PC-9 (cell line): ENCODE data around the gene CHD1L. TPM values are rescaled to one million over a fixed set of nuclear protein-coding genes. Genes with fewer than 3 reads are reported as not detected.
"Not testable (repeated sequence)": the region's sequence is repeated elsewhere in the genome, so short reads cannot be mapped to it uniquely, and the experiment has no call there.

Source experiments
- BruUV-seq: library from RNA; stranded (reverse); fragments of 400-500 nt; replicated peaks from 2 replicates; lab custom pipeline; 2021; lab: Mats Ljungman, UMichigan
- CTCF ChIA-PET: fragments of 300-600 bp; sonication (Branson Sonifier 250); formaldehyde crosslinking; loops from one replicate; lab custom pipeline; 2022; ENCODE audit warnings: antibody characterized with exemption; lab: Charles Lee
- POLR2A ChIA-PET: fragments of 300-600 bp; sonication (Branson Sonifier 250); formaldehyde crosslinking; loops from one replicate; lab custom pipeline; 2022; ENCODE audit warnings: antibody characterized with exemption; ENCODE audit not compliant: unreplicated experiment; lab: Charles Lee
- DNase-seq, 2 experiments: peaks; one replicate each; pipeline versions ENCODE4 v3.0.0 to v3.0.0-alpha.2; 2015 to 2022; ENCODE audit warnings: mixed read lengths in 1 of 2
- H2AFZ ChIP-seq: fragments of 200-600 bp; sonication (generic); 2 replicates; pipeline ENCODE4 v1.8.1; 2017; ENCODE audit warnings: antibody characterized with exemption
- H3F3A ChIP-seq: fragments of 200-600 bp; sonication (generic); 2 replicates; pipeline ENCODE4 v1.8.1; 2017; ENCODE audit warnings: antibody characterized with exemption, mild to moderate bottlenecking, low read depth; ENCODE audit not compliant: insufficient read depth
- H3K27ac ChIP-seq: fragments of 200-600 bp; sonication (generic); 2 replicates; pipeline ENCODE4 v1.6.1; 2016; ENCODE audit warnings: mixed run types
- H3K27me3 ChIP-seq: fragments of 200-600 bp; sonication (generic); 2 replicates; pipeline ENCODE4 v1.6.1; 2016; ENCODE audit warnings: low read depth, mixed run types; ENCODE audit not compliant: insufficient read depth
- H3K36me3 ChIP-seq: fragments of 200-600 bp; sonication (generic); 2 replicates; pipeline ENCODE4 v1.6.1; 2016; ENCODE audit warnings: low read depth, mixed run types
- H3K4me1 ChIP-seq: fragments of 200-600 bp; sonication (generic); replicated peaks from 2 replicates; pipeline ENCODE4 v1.6.1; 2016; ENCODE audit warnings: mixed run types; ENCODE audit not compliant: insufficient read depth
- H3K4me2 ChIP-seq: fragments of 200-600 bp; sonication (generic); 2 replicates; pipeline ENCODE4 v1.6.1; 2017; ENCODE audit warnings: mixed run types
- H3K4me3 ChIP-seq: fragments of 200-600 bp; sonication (generic); 2 replicates; pipeline ENCODE4 v1.6.1; 2016; ENCODE audit warnings: mixed run types
- H3K79me2 ChIP-seq: fragments of 200-600 bp; sonication (generic); 2 replicates; pipeline ENCODE4 v1.6.1; 2017; ENCODE audit warnings: low read depth, mixed run types
- H3K9me2 ChIP-seq: fragments of 200-600 bp; sonication (generic); 2 replicates; pipeline ENCODE4 v1.8.1; 2017; ENCODE audit warnings: mild to moderate bottlenecking; ENCODE audit not compliant: insufficient read depth
- H3K9me3 ChIP-seq: fragments of 200-600 bp; sonication (generic); 2 replicates; pipeline ENCODE4 v1.8.1; 2016; ENCODE audit warnings: low read depth; ENCODE audit not compliant: insufficient read depth
- H4K20me1 ChIP-seq: fragments of 200-600 bp; sonication (generic); 2 replicates; pipeline ENCODE4 v1.8.1; 2017; ENCODE audit not compliant: insufficient read depth
- EZH2 ChIP-seq: fragments of 200-600 bp; sonication (generic); IDR thresholded peaks from 2 replicates; pipeline ENCODE4 v1.8.0; 2017; ENCODE audit warnings: antibody characterized with exemption, low read depth
- intact Hi-C: fragments of 100-400 bp; cut with micrococcal nuclease; formaldehyde crosslinking; loops from one replicate; pipeline ENCODE4 v1.10.0; 2022; ENCODE audit not compliant: unreplicated experiment
- total RNA-seq: library from RNA; stranded (reverse); gene quantifications from 2 replicates; pipeline ENCODE4 v1.2.3, GENCODE V29; 2021
- TF ChIP-seq, protein P1 (sequence below): fragments of 200-600 bp; sonication (generic); conservative IDR thresholded peaks from 2 replicates; pipeline ENCODE4 v1.6.1; 2017; ENCODE audit warnings: mixed run types, antibody characterized with exemption, mild to moderate bottlenecking, moderate library complexity

CHD1L gene
- total RNA-seq, 1 experiment from 2014 or later, result 31.8 TPM

DNA sequence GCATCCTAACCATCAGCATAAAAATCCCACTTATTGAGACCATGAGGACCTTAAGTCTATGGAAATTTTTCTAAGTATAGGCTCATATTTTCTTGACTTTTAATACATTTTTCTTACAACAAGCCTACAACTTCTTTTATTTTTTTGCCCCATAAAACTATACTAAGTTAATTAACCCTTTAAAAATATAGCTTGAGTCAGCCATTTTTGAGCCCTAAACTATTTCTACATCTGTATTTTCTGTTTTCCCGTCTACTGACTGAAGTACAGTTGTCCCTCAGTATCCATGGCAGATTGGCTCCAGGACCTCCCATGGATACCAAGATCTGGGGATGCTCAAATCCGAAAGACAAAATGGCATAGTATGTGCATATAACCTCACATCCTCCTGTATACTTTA, 55.0 kb downstream of the CHD1L start:
- intact Hi-C loops, result no loop called here
- BruUV-seq, result no TSS peak
- H3K36me3 ChIP-seq, result 0 out of 2 replicates have a peak, but pooled peaks cover 21% of the 10 kb centered on the region
- H3F3A ChIP-seq, result 0 out of 2 replicates have a peak, but pooled peaks cover 4% of the 10 kb centered on the region
- ChIA-PET CTCF (no interaction called here), POLR2A (no interaction called here)
- no peak overlapping the region for H3K4me3 ChIP-seq
- TF ChIP-seq, protein P1, sequence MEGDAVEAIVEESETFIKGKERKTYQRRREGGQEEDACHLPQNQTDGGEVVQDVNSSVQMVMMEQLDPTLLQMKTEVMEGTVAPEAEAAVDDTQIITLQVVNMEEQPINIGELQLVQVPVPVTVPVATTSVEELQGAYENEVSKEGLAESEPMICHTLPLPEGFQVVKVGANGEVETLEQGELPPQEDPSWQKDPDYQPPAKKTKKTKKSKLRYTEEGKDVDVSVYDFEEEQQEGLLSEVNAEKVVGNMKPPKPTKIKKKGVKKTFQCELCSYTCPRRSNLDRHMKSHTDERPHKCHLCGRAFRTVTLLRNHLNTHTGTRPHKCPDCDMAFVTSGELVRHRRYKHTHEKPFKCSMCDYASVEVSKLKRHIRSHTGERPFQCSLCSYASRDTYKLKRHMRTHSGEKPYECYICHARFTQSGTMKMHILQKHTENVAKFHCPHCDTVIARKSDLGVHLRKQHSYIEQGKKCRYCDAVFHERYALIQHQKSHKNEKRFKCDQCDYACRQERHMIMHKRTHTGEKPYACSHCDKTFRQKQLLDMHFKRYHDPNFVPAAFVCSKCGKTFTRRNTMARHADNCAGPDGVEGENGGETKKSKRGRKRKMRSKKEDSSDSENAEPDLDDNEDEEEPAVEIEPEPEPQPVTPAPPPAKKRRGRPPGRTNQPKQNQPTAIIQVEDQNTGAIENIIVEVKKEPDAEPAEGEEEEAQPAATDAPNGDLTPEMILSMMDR, result no peak
- TF ChIP-seq EZH2, result no peak
- H3K27me3 ChIP-seq, result no peaks in the 10 kb centered on the region
- no peaks in the 10 kb centered on the region for H3K79me2 ChIP-seq
- H3K9me2 ChIP-seq, result no peaks in the 10 kb centered on the region
- no peak for DNase-seq
- no peaks in the 10 kb centered on the region for H4K20me1 ChIP-seq
- H3K4me2 ChIP-seq, result no peak overlapping the region
- peaks cover 25% of the 10 kb centered on the region for H3K9me3 ChIP-seq
- no peak overlapping the region for H2AFZ ChIP-seq
- H3K4me1 ChIP-seq, result no peaks in the 10 kb centered on the region
- no peak overlapping the region for H3K27ac ChIP-seq

DNA sequence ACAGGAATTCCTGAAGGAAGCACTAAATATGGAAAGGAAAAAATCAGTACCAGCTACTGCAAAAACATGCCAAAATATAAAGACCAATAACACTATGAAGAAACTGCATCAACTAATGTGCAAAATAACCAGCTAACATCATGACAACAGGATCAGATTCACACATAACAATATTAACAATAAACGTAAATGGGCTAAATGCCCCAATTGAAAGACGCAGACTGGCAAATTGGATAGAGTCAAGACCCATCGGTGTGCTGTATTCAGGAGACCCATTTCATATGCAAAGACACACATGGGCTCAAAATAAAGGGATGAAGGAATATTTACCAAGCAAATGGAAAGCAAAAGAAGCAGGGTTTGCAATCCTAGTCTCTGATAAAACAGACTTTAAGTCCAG, 63.3 kb downstream of the CHD1L start:
- H3K4me2 ChIP-seq, H3K79me2 ChIP-seq, H3K36me3 ChIP-seq, H3K4me3 ChIP-seq, DNase-seq, H2AFZ ChIP-seq, intact Hi-C loops, POLR2A ChIA-PET, H3K9me2 ChIP-seq, H3K27ac ChIP-seq, H3F3A ChIP-seq, H4K20me1 ChIP-seq, H3K4me1 ChIP-seq, BruUV-seq, H3K27me3 ChIP-seq, CTCF ChIA-PET: not testable (repeated sequence)
- H3K9me3 ChIP-seq, result peaks cover 67% of the 10 kb centered on the region

DNA sequence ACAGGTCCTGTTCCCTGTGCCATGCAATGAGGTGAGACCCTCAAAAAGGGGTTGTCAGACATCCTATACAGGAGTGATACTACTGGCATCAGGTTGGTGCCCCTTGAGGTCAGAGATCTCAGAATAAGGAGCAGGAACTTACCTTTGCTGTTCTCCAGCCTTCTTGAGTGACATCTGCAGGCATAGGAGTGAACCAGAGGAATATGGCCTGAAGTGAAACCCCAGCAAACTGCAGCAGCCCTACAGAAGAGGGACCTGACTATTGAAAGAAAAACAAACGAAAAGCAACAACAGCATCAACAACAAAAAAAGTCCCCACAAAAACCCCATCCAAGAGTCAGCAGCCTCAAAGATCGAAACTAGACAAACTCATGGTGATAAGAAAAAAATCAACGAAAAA, 74.5 kb downstream of the CHD1L start:
- TF ChIP-seq EZH2, result no peak
- TF ChIP-seq, protein P1, result no peak
- POLR2A ChIA-PET, result no interaction called here

DNA sequence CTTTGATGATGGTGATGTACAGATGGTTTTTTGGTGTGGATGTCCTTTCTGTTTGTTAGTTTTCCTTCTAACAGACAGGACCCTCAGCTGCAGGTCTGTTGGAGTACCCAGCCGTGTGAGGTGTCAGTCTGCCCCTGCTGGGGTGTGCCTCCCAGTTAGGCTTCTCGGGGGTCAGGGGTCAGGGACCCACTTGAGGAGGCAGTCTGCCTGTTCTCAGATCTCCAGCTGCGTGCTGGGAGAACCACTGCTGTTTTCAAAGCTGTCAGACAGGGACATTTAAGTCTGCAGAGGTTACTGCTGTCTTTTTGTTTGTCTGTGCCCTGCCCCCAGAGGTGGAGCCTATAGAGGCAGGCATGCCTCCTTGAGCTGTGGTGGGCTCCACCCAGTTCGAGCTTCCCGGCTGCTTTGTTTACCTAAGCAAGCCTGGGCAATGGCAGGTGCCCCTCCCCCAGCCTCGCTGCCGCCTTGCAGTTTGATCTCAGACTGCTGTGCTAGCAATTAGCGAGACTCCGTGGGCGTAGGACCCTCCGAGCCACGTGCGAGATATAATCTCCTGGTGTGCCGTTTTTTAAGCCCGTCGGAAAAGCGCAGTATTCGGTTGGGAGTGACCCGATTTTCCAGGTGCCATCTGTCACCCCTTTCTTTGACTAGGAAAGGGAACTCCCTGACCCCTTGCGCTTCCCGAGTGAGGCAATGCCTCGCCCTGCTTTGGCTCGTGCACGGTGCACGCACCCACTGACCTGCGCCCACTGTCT, 84.6 kb downstream of the CHD1L start:
- POLR2A ChIA-PET, result interaction anchor here (0.6 kb wide), 1 partner anchor 141 kb away, joined by 9 read pairs; no protein-coding TSS in a partner anchor
- BruUV-seq, H3F3A ChIP-seq, H3K9me3 ChIP-seq, H3K36me3 ChIP-seq, H3K79me2 ChIP-seq, CTCF ChIA-PET, H3K4me1 ChIP-seq, H3K27ac ChIP-seq, H4K20me1 ChIP-seq, intact Hi-C loops, H3K9me2 ChIP-seq: not testable (repeated sequence)
- DNase-seq, result peak in 1 of 2 experiments; percentile 29
- Histone ChIP-seq H3K4me3 (peak overlapping the region; percentile 52), H2AFZ (peak overlapping the region; percentile 70), H3K27me3 (peaks cover 15% of the 10 kb centered on the region; the same call in 1 of the 2 replicates), H3K4me2 (peak overlapping the region; percentile 72)

More for the DNA sequence above, 74.5 kb downstream of the CHD1L start:
- no peaks in the 10 kb centered on the region; the same call in 1 of the 2 replicates for H3K27me3 ChIP-seq
- H3K36me3 ChIP-seq, result no peaks in the 10 kb centered on the region
- H4K20me1 ChIP-seq, result no peaks in the 10 kb centered on the region
- H3K79me2 ChIP-seq, result no peaks in the 10 kb centered on the region
- H3K4me1 ChIP-seq, result no peaks in the 10 kb centered on the region
- intact Hi-C loops, result no loop called here
- BruUV-seq, result no TSS peak
- H3K4me3 ChIP-seq, result no peak overlapping the region
- H3K9me2 ChIP-seq, result 0 out of 2 replicates have a peak, but pooled peaks cover 8% of the 10 kb centered on the region
- no peaks in the 10 kb centered on the region for H3F3A ChIP-seq
- H3K27ac ChIP-seq, result no peak overlapping the region
- CTCF ChIA-PET, result no interaction called here
- DNase-seq, result no peak
- H3K9me3 ChIP-seq, result no peaks in the 10 kb centered on the region
- no peak overlapping the region for H2AFZ ChIP-seq
- H3K4me2 ChIP-seq, result no peak overlapping the region
